OCI-LY3 (cell line): ENCODE results near the gene GGTLC3.
"Not testable (repeated sequence)": the region's sequence is repeated elsewhere in the genome, so short reads cannot be mapped to it uniquely, and the experiment has no call there.

Experiments
- H2AFZ ChIP-seq: fragments of 200-600, 300-600 bp; shearing (Covaris generic); 2 replicates; pipeline ENCODE4 v1.6.0; 2014; ENCODE audit warnings: antibody characterized with exemption, low read depth, low read length
- H3K27ac ChIP-seq: fragments of 200-600, 300-600 bp; sonication (generic); 2 replicates; pipeline ENCODE4 v1.5.1; 2014; ENCODE audit warnings: mild to moderate bottlenecking, low read length, moderate library complexity, mixed read lengths
- H3K27me3 ChIP-seq: fragments of 200-600, 300-600 bp; sonication (generic); 2 replicates; pipeline ENCODE4 v1.6.1; 2014; ENCODE audit warnings: low read depth, low read length, mixed read lengths
- H3K36me3 ChIP-seq: fragments of 200-600, 300-600 bp; sonication (generic); replicated peaks from 2 replicates; pipeline ENCODE3; 2014; ENCODE audit warnings: low read depth, low read length, mixed read lengths
- H3K4me1 ChIP-seq: fragments of 300-600, 200-600 bp; sonication (generic); 2 replicates; pipeline ENCODE4 v1.6.1; 2014; ENCODE audit warnings: low read length, mixed read lengths
- H3K4me2 ChIP-seq: fragments of 200-600, 300-600 bp; sonication (generic); 2 replicates; pipeline ENCODE4 v1.6.1; 2014; ENCODE audit warnings: low read length, mixed read lengths
- H3K4me3 ChIP-seq: fragments of 300-600, 200-600 bp; sonication (generic); 2 replicates; pipeline ENCODE4 v1.5.1; 2014; ENCODE audit warnings: antibody characterized with exemption, mild to moderate bottlenecking, low read length, moderate library complexity
- H3K79me2 ChIP-seq: fragments of 300-600, 200-600 bp; shearing (Covaris generic); 2 replicates; pipeline ENCODE4 v1.6.1; 2014; ENCODE audit warnings: mild to moderate bottlenecking, low read length, mixed read lengths
- H3K9ac ChIP-seq: fragments of 300-600, 200-600 bp; shearing (Covaris generic); 2 replicates; pipeline ENCODE4 v1.6.0; 2014; ENCODE audit warnings: mild to moderate bottlenecking, low read length, moderate library complexity
- H3K9me3 ChIP-seq: fragments of 200-600, 300-600 bp; shearing (Covaris generic); 2 replicates; pipeline ENCODE4 v1.6.1; 2014; ENCODE audit warnings: low read length, mixed read lengths; ENCODE audit not compliant: insufficient read depth
- H4K20me1 ChIP-seq: fragments of 200-600, 300-600 bp; sonication (generic); 2 replicates; pipeline ENCODE4 v1.6.1; 2016; ENCODE audit warnings: low read length, mixed read lengths; ENCODE audit not compliant: insufficient read depth

GGTLC3 gene

GRCh38 chr22:18522762-18523161 lies 4.8 kb upstream of the GGTLC3 start:
- not testable (repeated sequence) for H3K4me2 ChIP-seq, H3K4me1 ChIP-seq, H3K36me3 ChIP-seq, H3K4me3 ChIP-seq, H3K9me3 ChIP-seq, H4K20me1 ChIP-seq, H3K27me3 ChIP-seq, H2AFZ ChIP-seq, H3K79me2 ChIP-seq, H3K9ac ChIP-seq, H3K27ac ChIP-seq

- not testable (repeated sequence) for H4K20me1 ChIP-seq, H3K9ac ChIP-seq, H3K27me3 ChIP-seq, H3K79me2 ChIP-seq, H3K4me2 ChIP-seq, H3K4me3 ChIP-seq, H2AFZ ChIP-seq, H3K4me1 ChIP-seq, H3K36me3 ChIP-seq, H3K9me3 ChIP-seq, H3K27ac ChIP-seq
Measured at GRCh38 chr22:18513454-18513853, 4.5 kb downstream of the GGTLC3 start.

- not testable (repeated sequence) for H3K4me3 ChIP-seq, H3K79me2 ChIP-seq, H3K27me3 ChIP-seq, H3K4me1 ChIP-seq, H4K20me1 ChIP-seq, H3K9ac ChIP-seq, H2AFZ ChIP-seq, H3K4me2 ChIP-seq, H3K27ac ChIP-seq, H3K36me3 ChIP-seq, H3K9me3 ChIP-seq
Measured at GRCh38 chr22:18512378-18512777, 5.6 kb downstream of the GGTLC3 start.

GRCh38 chr22:18511327-18511726 lies 6.6 kb downstream of the GGTLC3 start:
- not testable (repeated sequence) for H3K9ac ChIP-seq, H3K79me2 ChIP-seq, H3K27me3 ChIP-seq, H4K20me1 ChIP-seq, H3K4me2 ChIP-seq, H3K9me3 ChIP-seq, H3K4me1 ChIP-seq, H2AFZ ChIP-seq, H3K27ac ChIP-seq, H3K36me3 ChIP-seq, H3K4me3 ChIP-seq

- H3K79me2 ChIP-seq, H3K4me3 ChIP-seq, H3K9me3 ChIP-seq: not testable (repeated sequence)
Measured at GRCh38 chr22:18496227-18496626, 21.7 kb downstream of the GGTLC3 start.

More at GRCh38 chr22:18496227-18496626, 21.7 kb downstream of the GGTLC3 start:
- H4K20me1 ChIP-seq, H3K4me1 ChIP-seq, H3K9ac ChIP-seq, H3K27ac ChIP-seq, H2AFZ ChIP-seq, H3K4me2 ChIP-seq, H3K27me3 ChIP-seq, H3K36me3 ChIP-seq: not testable (repeated sequence)
